ENCODE results near the gene ABHD5. TPM values are rescaled to one million over a fixed set of nuclear protein-coding genes. Genes with fewer than 3 reads are reported as not detected.

The ABHD5 gene
- total RNA-seq, 1 donor from 2014 or later = 8.4 TPM

DNA sequence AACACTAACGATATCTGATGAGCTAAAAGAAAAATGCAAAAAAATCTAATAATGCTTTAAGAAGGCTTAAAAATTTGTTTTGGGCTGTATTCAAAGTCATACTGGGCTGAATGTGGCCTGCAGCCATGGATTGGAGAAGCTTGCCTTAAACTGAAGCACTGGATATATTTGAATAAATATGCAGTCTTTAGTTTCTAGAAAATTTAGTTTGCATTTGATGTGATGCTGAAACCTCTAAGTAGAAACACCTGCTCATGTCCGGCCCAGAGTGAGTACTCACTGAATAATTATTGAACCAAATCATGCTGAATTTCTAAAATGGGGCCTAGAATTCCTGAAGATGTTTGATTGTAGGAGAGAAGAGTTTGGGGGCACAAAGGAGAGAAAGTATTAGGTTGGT is 43.9 kb downstream of the ABHD5 start:
- Mint-ChIP-seq H3K36me3 (no peaks in the 10 kb centered on the region), H3K4me3 (no peak overlapping the region), H3K4me1 (no peaks in the 10 kb centered on the region), H3K27ac (no peak overlapping the region), H3K9me3 (no peaks in the 10 kb centered on the region), H3K27me3 (ENCODE audit: low read depth) (no peaks in the 10 kb centered on the region)
- DNase-seq (ENCODE audit: low spot score in 2 of 2, unreplicated experiment in 2 of 2) = no peak
- TF ChIP-seq, protein P1, sequence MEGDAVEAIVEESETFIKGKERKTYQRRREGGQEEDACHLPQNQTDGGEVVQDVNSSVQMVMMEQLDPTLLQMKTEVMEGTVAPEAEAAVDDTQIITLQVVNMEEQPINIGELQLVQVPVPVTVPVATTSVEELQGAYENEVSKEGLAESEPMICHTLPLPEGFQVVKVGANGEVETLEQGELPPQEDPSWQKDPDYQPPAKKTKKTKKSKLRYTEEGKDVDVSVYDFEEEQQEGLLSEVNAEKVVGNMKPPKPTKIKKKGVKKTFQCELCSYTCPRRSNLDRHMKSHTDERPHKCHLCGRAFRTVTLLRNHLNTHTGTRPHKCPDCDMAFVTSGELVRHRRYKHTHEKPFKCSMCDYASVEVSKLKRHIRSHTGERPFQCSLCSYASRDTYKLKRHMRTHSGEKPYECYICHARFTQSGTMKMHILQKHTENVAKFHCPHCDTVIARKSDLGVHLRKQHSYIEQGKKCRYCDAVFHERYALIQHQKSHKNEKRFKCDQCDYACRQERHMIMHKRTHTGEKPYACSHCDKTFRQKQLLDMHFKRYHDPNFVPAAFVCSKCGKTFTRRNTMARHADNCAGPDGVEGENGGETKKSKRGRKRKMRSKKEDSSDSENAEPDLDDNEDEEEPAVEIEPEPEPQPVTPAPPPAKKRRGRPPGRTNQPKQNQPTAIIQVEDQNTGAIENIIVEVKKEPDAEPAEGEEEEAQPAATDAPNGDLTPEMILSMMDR (IDR thresholded peaks at IDR 0.05; ENCODE audit: unreplicated experiment) = no peak

DNA sequence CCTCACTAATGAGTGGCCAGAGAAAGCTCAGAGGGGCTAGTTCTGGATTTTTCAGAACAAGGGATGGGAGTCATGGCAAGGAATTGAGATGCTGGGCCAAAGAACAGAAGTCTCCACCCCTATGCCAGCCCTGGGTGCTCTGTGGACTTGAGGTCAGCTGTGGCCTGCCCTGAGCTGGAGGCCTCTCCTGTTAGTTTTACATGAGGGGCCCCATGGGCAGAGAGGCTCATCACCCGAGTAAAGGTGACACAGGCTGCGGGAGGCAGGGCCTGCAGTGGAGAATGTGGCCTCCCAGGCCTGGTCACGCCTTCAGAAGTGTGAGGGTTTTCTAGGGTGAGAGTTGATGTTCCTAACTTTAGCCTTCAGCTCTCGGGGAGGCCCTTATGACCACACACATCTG is 44.9 kb downstream of the ABHD5 start:
- Mint-ChIP-seq H3K9me3 (no peaks in the 10 kb centered on the region), H3K27me3 (ENCODE audit: low read depth) (no peaks in the 10 kb centered on the region), H3K27ac (no peak overlapping the region), H3K4me3 (no peak overlapping the region), H3K4me1 (no peaks in the 10 kb centered on the region), H3K36me3 (no peaks in the 10 kb centered on the region)
- TF ChIP-seq, protein P1 (IDR thresholded peaks at IDR 0.05; ENCODE audit: unreplicated experiment) = no peak
- DNase-seq (ENCODE audit: low spot score in 2 of 2, unreplicated experiment in 2 of 2) = no peak

DNA sequence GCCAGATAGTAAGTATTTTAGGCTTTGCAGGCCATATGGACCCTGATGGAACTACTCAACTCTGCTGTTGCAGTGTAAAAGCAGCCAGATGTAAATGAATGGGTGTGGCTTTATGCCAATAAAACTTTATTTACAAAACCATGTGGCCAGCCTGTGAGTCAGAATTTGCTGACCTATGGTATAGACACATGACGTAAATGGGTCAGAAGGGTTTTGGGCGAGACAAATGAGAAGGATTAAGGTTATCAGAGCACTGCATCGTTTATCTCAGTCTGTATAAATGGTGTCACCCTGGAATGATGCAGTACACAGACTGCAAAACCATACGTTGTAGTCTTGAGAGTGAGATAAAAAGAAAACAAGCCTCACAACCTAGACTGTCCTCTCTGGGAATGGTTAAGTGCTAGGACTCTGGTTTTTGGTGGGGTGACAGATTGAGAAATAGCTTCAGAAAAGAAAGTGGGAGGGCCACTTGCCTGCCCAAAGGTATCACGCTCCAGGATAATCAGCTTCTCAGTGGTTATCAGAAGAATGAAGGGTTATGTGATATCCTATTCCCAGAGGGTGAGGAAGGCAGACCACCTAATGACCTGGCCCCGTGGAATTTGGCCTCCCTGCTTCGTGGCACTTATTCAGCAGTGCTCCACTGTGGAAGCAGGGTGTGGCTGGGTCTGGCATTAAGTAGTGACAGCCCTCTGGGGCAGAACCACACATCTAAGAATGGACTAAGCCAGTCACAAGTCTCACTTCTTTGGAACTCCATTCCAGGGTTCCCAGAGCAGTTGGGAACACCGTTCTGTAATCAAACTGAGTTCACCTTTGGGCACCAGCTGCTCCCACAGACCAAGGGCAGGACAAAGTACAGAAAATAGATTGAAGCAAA is 46.1 kb downstream of the ABHD5 start:
- H3K4me3 Mint-ChIP-seq = no peak overlapping the region
- TF ChIP-seq, protein P1 (IDR thresholded peaks at IDR 0.05; ENCODE audit: unreplicated experiment) = no peak
- H3K27me3 Mint-ChIP-seq (ENCODE audit: low read depth) = no peaks in the 10 kb centered on the region
- no peak for DNase-seq (ENCODE audit: low spot score in 2 of 2, unreplicated experiment in 2 of 2)
- H3K9me3 Mint-ChIP-seq = no peaks in the 10 kb centered on the region
- no peaks in the 10 kb centered on the region for H3K4me1 Mint-ChIP-seq
- H3K36me3 Mint-ChIP-seq = no peaks in the 10 kb centered on the region
- H3K27ac Mint-ChIP-seq = no peak overlapping the region

DNA sequence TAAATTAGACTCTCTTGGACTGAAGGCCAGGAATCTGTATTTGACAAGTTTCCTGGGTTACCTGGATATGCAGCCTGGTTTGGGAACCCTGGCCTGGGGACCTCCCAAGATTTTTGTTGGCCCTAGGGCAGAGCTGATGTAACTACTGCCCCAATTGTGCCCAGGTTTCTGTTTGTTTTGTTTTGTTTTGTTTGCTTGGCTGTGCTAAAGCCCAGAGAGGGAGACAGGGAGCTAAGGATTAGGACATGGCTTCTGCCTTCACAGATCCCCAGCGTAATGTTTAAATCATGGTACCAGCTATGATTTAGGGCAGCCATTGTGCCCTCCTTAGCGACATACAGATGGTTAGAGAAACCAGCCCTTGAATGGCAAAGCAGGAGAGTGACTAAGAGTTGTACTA is 47.6 kb downstream of the ABHD5 start:
- TF ChIP-seq, protein P1 (IDR thresholded peaks at IDR 0.05; ENCODE audit: unreplicated experiment) = no peak
- H3K4me3 Mint-ChIP-seq = no peak overlapping the region
- no peaks in the 10 kb centered on the region for H3K9me3 Mint-ChIP-seq
- no peak overlapping the region for H3K27ac Mint-ChIP-seq
- H3K36me3 Mint-ChIP-seq = no peaks in the 10 kb centered on the region
- no peaks in the 10 kb centered on the region for H3K27me3 Mint-ChIP-seq (ENCODE audit: low read depth)
- H3K4me1 Mint-ChIP-seq = no peaks in the 10 kb centered on the region
- no peak for DNase-seq (ENCODE audit: low spot score in 2 of 2, unreplicated experiment in 2 of 2)

DNA sequence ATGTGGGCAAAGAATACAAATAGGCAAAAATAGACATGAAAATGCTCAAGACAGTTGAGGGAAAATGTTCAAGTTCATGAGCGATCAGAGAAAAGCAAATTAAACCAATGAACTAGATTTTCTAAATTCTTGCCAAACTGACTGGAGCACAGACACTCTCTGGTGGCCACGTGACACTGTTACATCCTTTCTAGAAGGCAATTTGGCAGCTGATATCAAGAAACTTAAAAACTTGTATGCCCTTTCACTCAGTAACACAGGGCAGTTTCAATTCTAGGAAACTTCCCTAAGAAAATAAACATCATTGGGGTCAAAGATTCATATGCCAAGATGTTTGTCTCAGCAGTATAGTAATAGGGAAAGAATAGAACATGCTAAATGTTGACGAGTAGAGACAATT is 52.2 kb downstream of the ABHD5 start:
- no peaks in the 10 kb centered on the region for H3K36me3 Mint-ChIP-seq
- peaks cover 13% of the 10 kb centered on the region for H3K9me3 Mint-ChIP-seq
- no peak overlapping the region for H3K27ac Mint-ChIP-seq
- no peak for DNase-seq (ENCODE audit: low spot score in 2 of 2, unreplicated experiment in 2 of 2)
- no peaks in the 10 kb centered on the region for H3K27me3 Mint-ChIP-seq (ENCODE audit: low read depth)
- no peaks in the 10 kb centered on the region for H3K4me1 Mint-ChIP-seq
- H3K4me3 Mint-ChIP-seq = no peak overlapping the region
- TF ChIP-seq, protein P1 (IDR thresholded peaks at IDR 0.05; ENCODE audit: unreplicated experiment) = no peak

Data from mesothelial cell of epicardium (in vitro differentiated cells).